ENCODE data around the gene AOC1. TPM values are rescaled to one million over a fixed set of nuclear protein-coding genes. Genes with fewer than 3 reads are reported as not detected.
"Not testable (repeated sequence)": the region's sequence is repeated elsewhere in the genome, so short reads cannot be mapped to it uniquely, and the experiment has no call there.

AOC1 gene
- total RNA-seq: under 1 TPM in 1 of 2 donors, not detected in 1; 0.46 TPM
- long read RNA-seq, donor 1, partial matches to known transcripts: 0 of 2 reads
- long read RNA-seq, donor 1, other reads (novel, unspliced or antisense): 2 of 2 reads
- long read RNA-seq, donor 2: 0 reads

- DNase-seq (ENCODE audit: low spot score): no peak
- intact Hi-C loops (cut with DNase I): loop anchor here in 1 of 2 donors (10.0 kb wide), 1 partner anchor 78 kb away; no protein-coding TSS in a partner anchor
These were observed at the start of gene AOC1 for GRCh38 chr7:150852371-150852905. Gene AOC1 (plus strand): TSS chr7:150852517. CDS start chr7:150856471, 3,954 bp downstream.

DNA sequence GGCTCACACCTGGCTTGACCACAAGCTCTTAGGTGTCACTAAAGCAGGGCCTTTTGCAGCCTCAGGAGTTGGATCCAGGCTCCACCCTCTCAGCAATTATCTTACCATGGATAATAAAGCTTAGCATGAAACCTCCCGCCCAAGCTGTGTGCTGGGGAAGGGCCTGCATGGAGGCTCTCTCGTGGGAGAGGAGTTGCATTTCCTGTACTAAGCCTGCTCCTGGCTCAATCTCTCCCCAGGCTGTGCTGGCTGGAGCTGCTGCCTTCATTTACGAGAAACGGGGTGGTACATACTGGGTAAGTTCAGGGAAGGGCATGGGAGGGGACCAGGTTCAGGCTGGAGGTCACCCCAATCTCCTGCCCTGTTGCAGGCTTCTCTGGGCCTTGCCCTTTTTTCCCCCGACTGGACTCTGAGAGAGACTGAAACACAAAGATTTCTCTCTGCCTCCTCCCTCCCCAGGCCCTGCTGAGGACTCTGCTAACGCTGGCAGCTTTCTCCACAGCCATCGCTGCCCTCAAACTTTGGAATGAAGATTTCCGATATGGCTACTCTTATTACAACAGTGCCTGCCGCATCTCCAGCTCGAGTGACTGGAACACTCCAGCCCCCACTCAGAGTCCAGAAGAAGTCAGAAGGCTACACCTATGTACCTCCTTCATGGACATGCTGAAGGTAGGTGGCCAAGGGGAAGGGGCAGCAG is 49.0 kb upstream of the AOC1 start:
- no peak for DNase-seq (ENCODE audit: low spot score)
- intact Hi-C loops (cut with DNase I): loop anchor here in 1 of 2 donors (2.0 kb wide), 1 partner anchor 17 kb away; no protein-coding TSS in a partner anchor

GRCh38 chr7:150804802-150805201 is 47.5 kb upstream of the AOC1 start:
- intact Hi-C loops (cut with DNase I): no loop called here

DNA sequence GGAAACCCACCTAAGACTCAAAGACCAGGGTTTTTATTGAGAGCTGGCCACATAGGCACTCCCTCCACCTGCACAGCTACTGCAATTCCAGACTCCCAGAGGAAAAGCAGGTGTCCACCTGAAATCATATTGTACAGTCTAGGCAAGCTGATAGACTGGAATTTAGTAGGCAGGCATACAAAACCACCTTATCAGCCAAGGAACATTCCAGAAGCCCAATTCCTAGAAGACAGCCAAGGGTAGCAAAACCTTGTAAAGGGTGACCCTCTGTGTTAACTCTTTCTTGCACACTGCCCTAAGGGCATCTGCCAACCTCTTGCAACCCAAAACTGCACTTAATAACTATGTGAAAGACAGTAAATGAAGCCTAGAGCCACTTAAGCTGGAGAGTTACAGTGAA is 46.5 kb upstream of the AOC1 start:
- DNase-seq (ENCODE audit: low spot score): no peak

More at GRCh38 chr7:150804802-150805201, 47.5 kb upstream of the AOC1 start:
- no peak for DNase-seq (ENCODE audit: low spot score)

DNA sequence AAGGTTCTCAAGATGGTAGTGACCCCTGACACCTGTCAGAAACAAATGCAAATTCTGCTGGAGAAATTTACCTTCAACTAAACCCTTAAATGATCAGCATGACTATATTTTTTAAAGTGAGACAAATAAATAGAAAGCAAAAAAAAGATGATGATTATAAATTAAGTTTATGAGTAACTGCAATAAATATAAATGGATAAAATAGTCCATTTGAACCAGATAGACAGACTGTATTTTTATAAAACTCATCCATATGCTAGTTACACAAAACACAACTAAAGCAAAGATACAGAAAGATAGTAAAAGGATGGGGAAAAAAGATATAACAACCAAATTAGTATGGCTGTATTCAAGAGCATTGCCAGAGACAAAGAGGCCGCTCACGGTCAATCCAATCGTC is 45.9 kb upstream of the AOC1 start:
- intact Hi-C loops (cut with DNase I): no loop called here

More for the DNA sequence above, 46.5 kb upstream of the AOC1 start:
- intact Hi-C loops (cut with DNase I): no loop called here

GRCh38 chr7:150806863-150807262 is 45.5 kb upstream of the AOC1 start:
- no peak for DNase-seq (ENCODE audit: low spot score)
- intact Hi-C loops (cut with DNase I): no loop called here

More for the DNA sequence above, 45.9 kb upstream of the AOC1 start:
- DNase-seq (ENCODE audit: low spot score): no peak

DNA sequence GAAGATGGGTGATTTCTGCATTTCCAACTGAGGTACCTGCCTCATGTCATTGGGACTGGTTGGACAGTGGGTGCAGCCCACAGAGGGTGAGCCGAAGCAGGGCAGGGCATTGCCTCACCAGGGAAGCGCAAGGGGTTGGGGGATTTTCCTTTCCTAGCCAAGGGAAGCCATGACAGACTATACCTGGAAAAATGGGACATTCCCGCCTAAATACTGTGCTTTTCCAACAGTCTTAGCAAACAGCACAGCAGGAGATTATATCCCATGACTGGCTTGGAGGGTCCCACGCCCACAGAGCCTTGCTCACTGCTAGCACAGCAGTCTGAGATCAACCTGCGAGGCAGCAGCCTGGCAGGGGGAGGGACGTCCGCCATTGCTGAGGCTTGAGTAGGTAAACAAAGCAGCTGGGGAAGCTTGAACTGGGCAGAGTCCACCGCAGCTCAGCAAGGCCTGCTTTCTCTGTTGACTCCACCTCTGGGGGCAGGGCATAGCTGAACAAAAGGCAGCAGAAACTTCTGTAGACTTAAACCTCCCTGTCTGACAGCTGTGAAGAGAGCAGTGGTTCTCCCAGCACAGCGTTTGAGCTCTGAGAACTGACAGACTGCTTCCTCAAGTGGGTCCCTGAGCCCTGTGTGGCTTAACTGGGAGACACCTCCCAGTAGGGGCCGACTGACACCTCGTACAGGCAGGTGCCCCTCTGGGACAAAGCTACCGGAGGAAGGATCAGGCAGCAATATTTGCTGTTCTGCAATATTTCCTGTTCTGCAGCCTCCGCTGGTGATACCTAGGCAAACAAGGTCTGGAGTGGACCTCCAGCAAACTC is 44.5 kb upstream of the AOC1 start:
- DNase-seq (ENCODE audit: low spot score); intact Hi-C loops (cut with DNase I): not testable (repeated sequence)

DNA sequence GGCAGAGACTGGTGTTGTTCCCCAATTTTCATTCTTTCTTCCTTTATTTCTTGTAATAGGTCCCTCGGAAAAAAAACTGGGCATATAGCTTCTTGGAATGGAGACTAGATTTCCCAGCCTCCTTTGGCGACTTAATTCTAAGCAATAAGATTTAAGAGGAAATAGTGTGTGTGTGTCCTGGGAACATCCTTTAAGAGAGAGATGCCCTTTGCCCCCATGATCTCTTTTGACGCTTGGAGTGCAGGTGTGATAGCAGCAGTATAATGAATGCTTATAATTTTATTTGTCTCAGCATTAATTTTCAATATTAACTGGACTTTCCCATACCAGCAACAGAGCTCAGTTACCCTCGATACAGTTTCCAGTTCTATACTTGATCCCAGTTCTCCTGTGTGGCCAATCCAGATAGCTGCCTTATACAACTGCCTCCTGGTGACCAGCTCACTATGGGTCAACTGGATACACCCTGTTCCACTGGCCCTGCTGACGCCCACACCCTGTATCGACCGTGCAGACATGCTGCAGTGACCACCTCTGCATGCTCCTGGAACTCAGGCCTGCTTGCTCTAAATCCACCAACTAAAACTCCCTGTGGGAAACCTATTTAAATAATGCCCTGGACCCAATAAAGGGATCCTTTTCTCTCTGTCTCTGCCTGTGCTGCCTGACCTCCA is 37.9 kb upstream of the AOC1 start:
- intact Hi-C loops (cut with DNase I): no loop called here
- DNase-seq (ENCODE audit: low spot score): no peak

- intact Hi-C loops (cut with DNase I): no loop called here
- no peak for DNase-seq (ENCODE audit: low spot score)
These were observed 33.3 kb upstream of the AOC1 start for GRCh38 chr7:150818971-150819370.

DNA sequence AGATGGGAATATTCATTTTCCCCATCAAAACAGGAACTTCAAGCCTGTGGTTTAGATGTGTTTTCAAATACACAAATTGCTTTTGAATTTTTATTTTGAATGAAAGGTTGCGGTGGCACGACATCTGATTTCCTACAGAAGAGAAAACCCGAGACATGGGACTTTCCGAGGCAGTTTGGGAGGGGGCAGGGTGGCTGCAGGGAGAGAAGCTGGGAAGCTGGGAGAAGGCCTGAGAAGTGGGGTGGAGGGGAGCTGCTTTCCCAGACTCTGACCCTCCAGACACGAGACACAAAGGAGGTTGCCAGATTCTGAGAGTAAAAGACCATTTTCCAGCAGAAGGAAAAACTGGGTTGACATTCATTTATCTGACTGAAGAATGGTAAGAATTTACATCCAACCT is 32.2 kb upstream of the AOC1 start:
- intact Hi-C loops (cut with DNase I): no loop called here
- DNase-seq (ENCODE audit: low spot score): no peak

GRCh38 chr7:150820578-150821198 is 31.6 kb upstream of the AOC1 start:
- no peak for DNase-seq (ENCODE audit: low spot score)
- intact Hi-C loops (cut with DNase I): no loop called here

DNA sequence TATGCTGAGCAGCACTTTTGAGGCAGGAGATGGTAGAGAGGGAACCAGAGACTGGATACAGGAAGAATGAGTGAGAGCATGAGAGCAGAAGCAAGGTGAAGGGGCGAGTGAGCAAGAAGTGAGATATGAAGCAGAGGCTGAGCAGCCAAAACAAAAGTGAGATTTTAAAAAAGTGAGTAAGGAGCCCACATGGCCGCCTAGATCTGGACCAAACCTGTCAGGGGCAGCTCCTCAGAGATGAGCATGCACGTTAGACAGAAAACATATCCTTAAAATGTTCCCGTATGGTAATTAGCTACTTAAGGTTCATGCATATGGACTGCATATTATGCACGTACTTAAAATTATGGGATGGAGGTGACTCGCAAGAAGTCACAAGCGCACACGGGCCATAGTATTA is 29.3 kb upstream of the AOC1 start:
- DNase-seq (ENCODE audit: low spot score): no peak
- intact Hi-C loops (cut with DNase I): no loop called here

DNA sequence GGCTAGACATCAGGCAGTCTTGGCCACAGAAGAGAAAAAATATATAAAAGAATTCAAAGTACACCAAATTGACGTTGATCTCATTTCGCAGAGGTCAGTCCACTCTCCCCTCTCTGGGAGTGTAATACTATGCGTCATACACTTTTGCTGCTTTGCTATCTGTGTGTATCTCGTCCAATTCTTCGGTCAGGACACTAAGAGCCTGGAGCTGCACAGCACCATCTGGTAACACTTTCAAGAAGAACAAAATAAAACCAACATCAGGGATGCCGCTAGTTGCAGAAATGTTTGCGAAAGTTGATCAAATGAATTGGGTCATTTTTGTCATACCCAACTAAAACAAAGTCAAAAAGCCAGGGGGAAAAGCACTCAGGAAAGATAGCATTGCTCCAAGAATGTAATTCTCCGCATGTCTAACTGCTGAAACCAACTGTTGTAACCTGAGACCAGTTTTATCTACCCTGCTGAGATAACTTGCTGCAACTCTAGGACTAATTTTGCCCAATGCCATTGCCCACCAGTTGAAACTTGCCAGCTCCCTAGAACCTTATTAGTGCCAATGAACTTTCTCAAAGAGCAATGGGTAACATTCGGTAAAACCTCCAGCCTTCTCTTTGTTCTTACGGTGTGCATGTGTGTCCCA is 28.7 kb upstream of the AOC1 start:
- DNase-seq (ENCODE audit: low spot score): no peak
- intact Hi-C loops (cut with DNase I): no loop called here

GRCh38 chr7:150824379-150825177 is 27.7 kb upstream of the AOC1 start:
- intact Hi-C loops (cut with DNase I): no loop called here
- no peak for DNase-seq (ENCODE audit: low spot score)

- intact Hi-C loops (cut with DNase I): no loop called here
- no peak for DNase-seq (ENCODE audit: low spot score)
These were observed 26.1 kb upstream of the AOC1 start for GRCh38 chr7:150826061-150826849.

GRCh38 chr7:150828384-150828783 is 23.9 kb upstream of the AOC1 start:
- intact Hi-C loops (cut with DNase I): no loop called here
- DNase-seq (ENCODE audit: low spot score): no peak

- intact Hi-C loops (cut with DNase I): no loop called here
These were observed 22.9 kb upstream of the AOC1 start for GRCh38 chr7:150829426-150829825.

More at GRCh38 chr7:150829426-150829825, 22.9 kb upstream of the AOC1 start:
- no peak for DNase-seq (ENCODE audit: low spot score)

All from posterior vena cava (tissue), 2 donors.